HEK293 (cell line): ENCODE measurements around the gene PAAF1.

ENCODE experiments used
- CTCF ChIA-PET: fragments of 350-600 bp; formaldehyde crosslinking; extraction: SDS; loops from one replicate; lab custom pipeline; 2021; ENCODE audit warnings: antibody characterized with exemption; lab: Yijun Ruan, JAX
- POLR2A ChIA-PET: fragments of 300-600 bp; formaldehyde crosslinking; extraction: SDS; loops from one replicate; lab custom pipeline; 2020; ENCODE audit warnings: antibody characterized with exemption, inconsistent platforms; lab: Yijun Ruan, JAX
- H3K27ac ChIP-seq: fragments of 200-500 bp; sonication (Bioruptor generic); 2 replicates; pipeline ENCODE4 v1.5.1; 2014; ENCODE audit warnings: low read depth, low read length, control low read depth, inconsistent platforms; ENCODE audit errors: extremely low read depth
- H3K36me3 ChIP-seq, 2 experiments: fragments of 200-500 bp in 1 of 2; sonication (Bioruptor generic) in 1 of 2; 1 replicate in 1 of 2; 2 replicates in 1 of 2; pipeline ENCODE4 v1.5.1; 2014 to 2017; ENCODE audit warnings: inconsistent platforms in 2 of 2, low read length in 2 of 2; ENCODE audit not compliant: control insufficient read depth in 2 of 2, insufficient read depth in 1 of 2
- H3K4me1 ChIP-seq: fragments of 200-500 bp; sonication (Bioruptor generic); 2 replicates; pipeline ENCODE4 v1.5.1; 2014; ENCODE audit warnings: mild to moderate bottlenecking, low read length, inconsistent platforms; ENCODE audit not compliant: control insufficient read depth, insufficient read depth
- H3K4me3 ChIP-seq: 2 replicates; pipeline ENCODE4 v1.5.1; 2011; ENCODE audit warnings: low read depth, mild to moderate bottlenecking, control low read depth, low read length, moderate library complexity
- H3K9me3 ChIP-seq: fragments of 200-500 bp; sonication (Bioruptor generic); 2 replicates; pipeline ENCODE4 v1.5.1; 2014; ENCODE audit warnings: low read depth, low read length, inconsistent platforms; ENCODE audit not compliant: control insufficient read depth, insufficient read depth
- BCL11B ChIP-seq: fragments of 450-650 bp; formaldehyde crosslinking; IDR thresholded peaks from 2 replicates; pipeline ENCODE4 v1.5.1; 2016; ENCODE audit warnings: low read depth, missing biosample characterization, missing genetic modification characterization
- EGR2 ChIP-seq: fragments of 450-650 bp; formaldehyde crosslinking; IDR thresholded peaks from 2 replicates; pipeline ENCODE4 v1.5.1; 2016; ENCODE audit warnings: low read depth, missing biosample characterization, missing genetic modification characterization
- ELK4 ChIP-seq: IDR thresholded peaks from 2 replicates; pipeline ENCODE4 v1.6.1; 2011; ENCODE audit warnings: mild to moderate bottlenecking, low read depth, low read length, borderline replicate concordance
- GLIS1 ChIP-seq: fragments of 450-650 bp; formaldehyde crosslinking; IDR thresholded peaks from 2 replicates; pipeline ENCODE4 v1.5.1; 2016; ENCODE audit warnings: missing biosample characterization, missing genetic modification characterization
- GLIS2 ChIP-seq: fragments of 450-650 bp; formaldehyde crosslinking; IDR thresholded peaks from 2 replicates; pipeline ENCODE4 v1.5.1; 2016; ENCODE audit warnings: missing biosample characterization, missing genetic modification characterization
- KLF1 ChIP-seq: fragments of 450-650 bp; formaldehyde crosslinking; IDR thresholded peaks from 2 replicates; pipeline ENCODE4 v1.5.1; 2016; ENCODE audit warnings: missing biosample characterization, missing genetic modification characterization
- KLF17 ChIP-seq: fragments of 450-650 bp; formaldehyde crosslinking; IDR thresholded peaks from 2 replicates; pipeline ENCODE4 v1.5.1; 2016; ENCODE audit warnings: missing biosample characterization, missing genetic modification characterization
- KLF8 ChIP-seq: fragments of 450-650 bp; formaldehyde crosslinking; IDR thresholded peaks from 2 replicates; pipeline ENCODE4 v1.5.1; 2016; ENCODE audit warnings: missing biosample characterization, missing genetic modification characterization
- MEIS1 ChIP-seq: sonication (generic); formaldehyde crosslinking; IDR thresholded peaks from 2 replicates; pipeline ENCODE4 v1.8.1; 2022; ENCODE audit warnings: missing genetic modification reagents, mild to moderate bottlenecking, borderline replicate concordance
- PRDM1 ChIP-seq: fragments of 450-650 bp; formaldehyde crosslinking; IDR thresholded peaks from 2 replicates; pipeline ENCODE4; 2016; ENCODE audit warnings: missing biosample characterization, missing genetic modification characterization
- SETDB1 ChIP-seq: IDR thresholded peaks from one replicate; pipeline ENCODE4 v1.6.1; 2017; ENCODE audit warnings: mild to moderate bottlenecking, low read length, moderate library complexity, mixed read lengths; ENCODE audit not compliant: insufficient read length
- SP7 ChIP-seq: fragments of 450-650 bp; formaldehyde crosslinking; IDR thresholded peaks from 2 replicates; pipeline ENCODE4 v1.5.1; 2016; ENCODE audit warnings: missing biosample characterization, missing genetic modification characterization
- TRIM28 ChIP-seq: IDR thresholded peaks from 2 replicates; pipeline ENCODE4 v1.6.1; 2011; ENCODE audit warnings: low read length, control low read depth, borderline replicate concordance
- ZBTB49 ChIP-seq: fragments of 450-650 bp; formaldehyde crosslinking; IDR thresholded peaks from 2 replicates; pipeline ENCODE4 v1.5.1; 2016; ENCODE audit warnings: missing biosample characterization, missing genetic modification characterization, low read depth
- ZBTB6 ChIP-seq: fragments of 450-650 bp; formaldehyde crosslinking; IDR thresholded peaks from 2 replicates; pipeline ENCODE4 v1.5.1; 2017; ENCODE audit warnings: missing biosample characterization, missing genetic modification characterization
- ZBTB7A ChIP-seq: fragments of 450-650 bp; formaldehyde crosslinking; IDR thresholded peaks from 2 replicates; pipeline ENCODE4 v1.5.1; 2016; ENCODE audit warnings: low read depth, missing biosample characterization, missing genetic modification characterization
- ZNF112 ChIP-seq: fragments of 450-650 bp; formaldehyde crosslinking; IDR thresholded peaks from 2 replicates; pipeline ENCODE4 v1.5.0; 2017; ENCODE audit warnings: missing biosample characterization, missing genetic modification characterization
- ZNF169 ChIP-seq: fragments of 450-650 bp; formaldehyde crosslinking; IDR thresholded peaks from 2 replicates; pipeline ENCODE4 v1.5.1; 2016; ENCODE audit warnings: missing biosample characterization, missing genetic modification characterization
- ZNF350 ChIP-seq: fragments of 450-650 bp; formaldehyde crosslinking; IDR thresholded peaks from 2 replicates; pipeline ENCODE4 v1.5.0; 2017; ENCODE audit warnings: missing biosample characterization, mild to moderate bottlenecking, missing genetic modification characterization
- ZNF610 ChIP-seq: fragments of 450-650 bp; formaldehyde crosslinking; IDR thresholded peaks from 2 replicates; pipeline ENCODE4 v1.5.1; 2016; ENCODE audit warnings: missing biosample characterization, missing genetic modification characterization, borderline replicate concordance
- ZNF624 ChIP-seq: fragments of 450-650 bp; formaldehyde crosslinking; IDR thresholded peaks from 2 replicates; pipeline ENCODE4 v1.5.1; 2017; ENCODE audit warnings: missing biosample characterization, missing genetic modification characterization
- ZNF629 ChIP-seq: fragments of 450-650 bp; formaldehyde crosslinking; IDR thresholded peaks from 2 replicates; pipeline ENCODE4 v1.5.1; 2017; ENCODE audit warnings: missing biosample characterization, missing genetic modification characterization
- ZNF707 ChIP-seq: fragments of 450-650 bp; formaldehyde crosslinking; IDR thresholded peaks from 2 replicates; pipeline ENCODE4 v1.5.1; 2016; ENCODE audit warnings: missing biosample characterization, missing genetic modification characterization
- ZNF843 ChIP-seq: fragments of 450-650 bp; formaldehyde crosslinking; IDR thresholded peaks from 2 replicates; pipeline ENCODE4 v1.5.1; 2016; ENCODE audit warnings: missing biosample characterization, missing genetic modification characterization
- TF ChIP-seq, protein P1 (sequence below): fragments of 450-650 bp; formaldehyde crosslinking; IDR thresholded peaks from 2 replicates; pipeline ENCODE4 v1.5.1; 2017; ENCODE audit warnings: missing biosample characterization, missing genetic modification characterization

PAAF1 gene

GRCh38 chr11:73862986-73863385 lies 13.8 kb upstream of the PAAF1 start:
- no peak overlapping the region for H3K27ac ChIP-seq
- ChIA-PET CTCF (no interaction called here), POLR2A (no interaction called here)
- H3K4me3 ChIP-seq, result no peak overlapping the region
- peaks cover 0 to 22% of the 10 kb centered on the region in 2 experiments; a peak in 1 of 3 replicates for H3K36me3 ChIP-seq
- H3K9me3 ChIP-seq, result no peaks in the 10 kb centered on the region
- no peaks in the 10 kb centered on the region for H3K4me1 ChIP-seq
- TF ChIP-seq MEIS1 (no peak), ELK4 (no peak), ZBTB49 (tag by site-specific recombination) (no peak), GLIS2 (tag by site-specific recombination) (no peak), ZNF610 (no peak), ZNF112 (no peak), ZNF350 (tag by site-specific recombination) (no peak), TRIM28 (no peak), ZBTB7A (tag by site-specific recombination) (no peak), KLF8 (tag by site-specific recombination) (no peak), ZNF169 (tag by site-specific recombination) (no peak), EGR2 (tag by site-specific recombination) (no peak), ZBTB6 (tag by site-specific recombination) (no peak), ZNF843 (tag by site-specific recombination) (no peak)
- TF ChIP-seq, protein P1, sequence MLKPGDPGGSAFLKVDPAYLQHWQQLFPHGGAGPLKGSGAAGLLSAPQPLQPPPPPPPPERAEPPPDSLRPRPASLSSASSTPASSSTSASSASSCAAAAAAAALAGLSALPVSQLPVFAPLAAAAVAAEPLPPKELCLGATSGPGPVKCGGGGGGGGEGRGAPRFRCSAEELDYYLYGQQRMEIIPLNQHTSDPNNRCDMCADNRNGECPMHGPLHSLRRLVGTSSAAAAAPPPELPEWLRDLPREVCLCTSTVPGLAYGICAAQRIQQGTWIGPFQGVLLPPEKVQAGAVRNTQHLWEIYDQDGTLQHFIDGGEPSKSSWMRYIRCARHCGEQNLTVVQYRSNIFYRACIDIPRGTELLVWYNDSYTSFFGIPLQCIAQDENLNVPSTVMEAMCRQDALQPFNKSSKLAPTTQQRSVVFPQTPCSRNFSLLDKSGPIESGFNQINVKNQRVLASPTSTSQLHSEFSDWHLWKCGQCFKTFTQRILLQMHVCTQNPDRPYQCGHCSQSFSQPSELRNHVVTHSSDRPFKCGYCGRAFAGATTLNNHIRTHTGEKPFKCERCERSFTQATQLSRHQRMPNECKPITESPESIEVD (tag by site-specific recombination), result no peak

GRCh38 chr11:73866095-73866579 lies 10.7 kb upstream of the PAAF1 start:
- ChIA-PET CTCF (no interaction called here), POLR2A (interaction anchor here (1.3 kb wide), 1 partner anchor 11 kb away, joined by 3 read pairs; the partner anchor contains the start of genes COA4 and PAAF1)

DNA sequence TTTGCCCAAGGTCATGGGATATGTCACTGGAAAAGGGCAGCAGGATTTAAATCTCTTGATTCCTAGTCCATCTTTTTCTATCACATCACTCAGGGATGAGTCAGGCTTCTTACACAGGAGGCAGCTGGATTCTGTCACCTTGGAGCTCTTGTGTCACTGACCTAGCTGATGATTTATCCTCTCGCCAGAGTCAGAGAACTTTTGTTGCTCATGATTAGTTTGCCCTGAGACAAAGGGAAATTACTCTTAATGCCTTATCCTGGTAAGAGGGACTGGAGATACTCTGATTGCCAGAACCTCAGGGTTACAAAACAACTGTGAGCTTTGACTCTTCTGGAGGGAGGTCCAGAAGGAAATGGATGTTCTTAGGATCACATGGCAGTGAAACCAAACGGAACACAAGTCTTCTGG lies 10.2 kb upstream of the PAAF1 start:
- ChIA-PET CTCF (no interaction called here), POLR2A (interaction anchor here (0.9 to 1.3 kb wide), 2 partner anchors 11 to 87 kb away, joined by 3 read pairs; partner anchors contain the start of genes COA4 and PAAF1)
- no peak overlapping the region for H3K4me3 ChIP-seq
- H3K36me3 ChIP-seq, result peaks cover 6 to 31% of the 10 kb centered on the region in 2 experiments; a peak in 2 of 3 replicates
- no peaks in the 10 kb centered on the region for H3K9me3 ChIP-seq
- no peak overlapping the region for H3K27ac ChIP-seq
- H3K4me1 ChIP-seq, result no peaks in the 10 kb centered on the region
- TF ChIP-seq BCL11B (tag by site-specific recombination), result no peak
- TF ChIP-seq ZBTB7A (tag by site-specific recombination), result no peak
- peak; percentile 47; the same call in 1 of the 2 replicates for TF ChIP-seq ZNF629
- no peak for TF ChIP-seq GLIS1
- no peak for TF ChIP-seq KLF17
- TF ChIP-seq ZNF707 (tag by site-specific recombination), result no peak
- 0 out of 2 replicates have a peak, but pooled peaks have one; percentile 29 for TF ChIP-seq SP7 (tag by site-specific recombination)
- no peak for TF ChIP-seq SETDB1
- TF ChIP-seq ELK4, result no peak
- TF ChIP-seq PRDM1 (tag by site-specific recombination), result peak; percentile 86

More at GRCh38 chr11:73866095-73866579, 10.7 kb upstream of the PAAF1 start:
- H3K4me3 ChIP-seq, result no peak overlapping the region
- peaks cover 3 to 26% of the 10 kb centered on the region in 2 experiments; a peak in 2 of 3 replicates for H3K36me3 ChIP-seq
- H3K4me1 ChIP-seq, result no peaks in the 10 kb centered on the region
- no peaks in the 10 kb centered on the region for H3K9me3 ChIP-seq
- no peak overlapping the region for H3K27ac ChIP-seq
- no peak for TF ChIP-seq ZNF624
- TF ChIP-seq KLF1 (tag by site-specific recombination), result 0 out of 2 replicates have a peak, but pooled peaks have one; percentile 18
